ENCODE measurements around the gene SLC2A4.

The SLC2A4 gene

DNA sequence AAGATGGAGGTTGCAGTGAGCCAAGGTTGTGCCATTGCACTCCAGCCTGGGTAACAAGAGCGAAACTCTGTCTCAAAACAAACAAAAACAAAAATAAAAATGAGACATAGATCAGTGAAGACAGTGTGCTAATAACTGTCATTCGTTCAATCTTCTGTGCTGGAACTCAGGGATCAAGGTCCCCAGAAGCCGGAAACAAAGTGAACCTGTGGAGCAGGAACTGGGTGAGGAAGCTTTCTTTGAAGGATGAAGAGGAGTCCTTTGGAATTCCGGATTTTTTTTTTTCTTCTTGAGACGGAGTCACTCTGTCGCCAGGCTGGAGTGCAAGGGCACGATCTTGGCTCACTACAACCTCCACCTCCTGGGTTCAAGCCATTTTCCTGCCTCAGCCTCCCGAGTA lies 2.1 kb upstream of the SLC2A4 start:
- FAIRE-seq = no peak

DNA sequence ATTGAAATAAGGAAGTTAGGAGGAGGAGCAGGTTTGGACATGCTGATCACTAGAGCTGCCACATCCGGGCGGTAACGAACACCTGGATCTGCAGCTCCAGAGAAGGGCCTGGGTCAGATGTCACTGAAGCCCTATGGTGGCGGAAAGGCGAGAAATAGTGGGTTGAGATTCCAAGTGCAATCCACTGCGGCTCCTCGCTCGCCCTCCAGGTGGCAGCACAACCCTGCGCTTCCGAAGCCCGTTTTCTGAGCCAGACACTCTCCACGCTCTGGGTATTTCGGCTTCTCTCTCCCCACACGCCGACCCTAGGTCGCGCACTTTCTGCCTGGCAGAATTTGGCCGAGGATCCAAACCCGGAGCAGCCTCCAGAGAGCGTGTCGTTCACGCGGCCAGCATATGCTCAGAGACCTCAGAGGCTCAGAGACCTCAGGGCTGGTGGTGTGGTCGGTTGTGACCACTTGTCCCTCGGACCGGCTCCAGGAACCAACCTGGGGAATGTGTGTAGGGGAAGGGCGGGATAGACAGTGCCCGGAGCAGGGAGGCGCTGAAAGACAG lies 922 bp upstream of the SLC2A4 start:
- FAIRE-seq = peak; percentile 41

DNA sequence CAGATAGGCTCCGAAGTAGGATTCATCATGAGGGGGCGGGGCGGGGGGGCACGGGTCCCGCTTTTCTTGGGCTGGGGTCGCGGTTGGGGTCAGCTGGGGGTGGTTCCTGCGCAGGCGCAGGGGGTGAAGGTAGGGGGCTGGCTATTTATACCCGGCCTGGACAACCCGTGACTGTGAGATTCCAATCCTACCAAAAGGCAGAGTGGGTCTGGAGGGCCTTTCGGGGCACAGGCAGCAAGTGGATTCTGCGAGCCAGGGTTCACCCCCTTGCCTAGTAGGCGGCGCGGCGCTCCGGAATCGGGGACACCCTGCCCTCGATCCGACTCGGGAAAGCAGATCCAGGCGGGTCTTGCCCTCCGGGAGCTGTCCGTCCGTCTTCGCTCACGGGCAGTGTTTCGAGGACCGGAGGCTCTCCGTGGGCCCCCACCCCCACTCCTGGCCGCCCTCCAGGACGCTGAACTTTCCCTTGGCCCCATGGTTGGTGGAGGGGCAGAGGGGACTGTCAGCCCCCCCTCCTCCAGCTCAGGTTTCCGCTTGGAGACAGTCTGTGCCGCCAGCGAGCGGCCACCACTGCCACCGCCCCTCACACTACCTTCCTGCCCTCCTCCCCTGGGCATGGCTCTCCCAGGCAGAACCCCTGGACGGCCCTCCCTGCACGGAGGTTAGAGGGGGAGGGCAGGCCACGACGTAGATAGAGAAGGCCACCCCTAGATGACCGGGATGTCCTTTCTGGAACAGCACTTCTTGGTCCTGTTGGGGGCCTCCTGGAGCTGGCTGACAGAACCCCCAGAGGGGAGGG lies 634 bp downstream of the SLC2A4 start:
- FAIRE-seq = no peak

DNA sequence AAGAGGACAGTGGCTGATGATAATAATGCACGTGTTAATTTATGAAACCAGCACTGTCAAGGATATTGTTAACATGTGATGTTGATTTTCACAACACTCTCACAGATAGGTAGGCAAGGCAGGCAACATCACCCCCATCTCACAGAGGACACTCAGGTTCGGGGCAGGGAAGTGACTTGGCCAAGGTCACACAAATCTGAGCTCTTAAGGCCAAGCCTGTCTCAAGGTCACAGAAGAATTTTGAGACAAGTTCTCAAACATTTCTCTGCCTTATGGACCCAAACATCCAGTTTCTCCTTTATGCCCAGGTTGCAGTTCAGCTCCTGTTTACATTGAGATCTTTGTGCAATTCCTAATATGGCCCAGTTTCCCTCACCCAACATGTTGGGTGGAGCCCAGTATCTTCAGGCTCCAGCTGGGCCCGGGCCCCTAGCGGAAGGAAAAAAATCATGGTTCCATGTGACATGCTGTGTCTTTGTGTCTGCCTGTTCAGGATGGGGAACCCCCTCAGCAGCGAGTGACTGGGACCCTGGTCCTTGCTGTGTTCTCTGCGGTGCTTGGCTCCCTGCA lies 1.3 kb downstream of the SLC2A4 start:
- no peak for FAIRE-seq

DNA sequence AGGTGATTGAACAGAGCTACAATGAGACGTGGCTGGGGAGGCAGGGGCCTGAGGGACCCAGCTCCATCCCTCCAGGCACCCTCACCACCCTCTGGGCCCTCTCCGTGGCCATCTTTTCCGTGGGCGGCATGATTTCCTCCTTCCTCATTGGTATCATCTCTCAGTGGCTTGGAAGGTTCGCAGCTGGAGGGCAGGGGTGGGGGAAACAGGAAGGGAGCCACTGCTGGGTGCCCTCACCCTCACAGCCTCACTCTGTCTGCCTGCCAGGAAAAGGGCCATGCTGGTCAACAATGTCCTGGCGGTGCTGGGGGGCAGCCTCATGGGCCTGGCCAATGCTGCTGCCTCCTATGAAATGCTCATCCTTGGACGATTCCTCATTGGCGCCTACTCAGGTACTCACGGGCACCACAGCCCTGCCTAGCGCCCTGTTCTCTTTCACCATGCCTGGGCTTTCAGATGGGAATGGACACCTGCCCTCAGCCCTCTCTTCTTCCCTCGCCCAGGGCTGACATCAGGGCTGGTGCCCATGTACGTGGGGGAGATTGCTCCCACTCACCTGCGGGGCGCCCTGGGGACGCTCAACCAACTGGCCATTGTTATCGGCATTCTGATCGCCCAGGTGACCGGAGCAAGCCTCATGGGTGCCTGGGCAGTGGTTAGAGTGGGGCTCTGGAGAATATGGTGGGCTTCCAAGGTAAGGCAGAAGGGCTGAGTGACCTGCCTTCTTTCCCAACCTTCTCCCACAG lies 2.1 kb downstream of the SLC2A4 start:
- no peak for FAIRE-seq

DNA sequence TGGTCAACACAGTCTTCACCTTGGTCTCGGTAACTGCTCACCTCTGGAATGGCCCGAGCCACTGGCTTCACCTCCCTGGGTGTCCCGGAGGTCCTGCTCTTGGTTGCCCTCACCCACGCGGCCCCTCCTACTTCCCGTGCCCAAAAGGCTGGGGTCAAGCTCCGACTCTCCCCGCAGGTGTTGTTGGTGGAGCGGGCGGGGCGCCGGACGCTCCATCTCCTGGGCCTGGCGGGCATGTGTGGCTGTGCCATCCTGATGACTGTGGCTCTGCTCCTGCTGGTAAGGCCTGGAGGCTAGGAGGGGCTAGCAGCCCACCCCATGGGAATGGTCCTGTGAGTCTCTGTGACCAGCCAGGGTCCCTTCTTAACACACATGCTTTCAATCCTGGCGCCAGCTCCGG lies 3.4 kb downstream of the SLC2A4 start:
- no peak for FAIRE-seq

DNA sequence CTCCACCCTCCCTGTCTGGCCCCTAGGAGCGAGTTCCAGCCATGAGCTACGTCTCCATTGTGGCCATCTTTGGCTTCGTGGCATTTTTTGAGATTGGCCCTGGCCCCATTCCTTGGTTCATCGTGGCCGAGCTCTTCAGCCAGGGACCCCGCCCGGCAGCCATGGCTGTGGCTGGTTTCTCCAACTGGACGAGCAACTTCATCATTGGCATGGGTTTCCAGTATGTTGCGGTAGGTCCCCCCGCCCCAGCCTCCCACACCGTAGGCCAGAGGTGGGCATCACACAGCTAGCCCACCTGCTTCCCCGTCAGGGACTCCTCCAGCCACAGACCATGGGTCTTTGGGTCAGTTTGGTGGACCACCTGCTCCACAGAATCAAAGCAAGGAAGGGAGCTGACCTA lies 4.2 kb downstream of the SLC2A4 start:
- FAIRE-seq = no peak

DNA sequence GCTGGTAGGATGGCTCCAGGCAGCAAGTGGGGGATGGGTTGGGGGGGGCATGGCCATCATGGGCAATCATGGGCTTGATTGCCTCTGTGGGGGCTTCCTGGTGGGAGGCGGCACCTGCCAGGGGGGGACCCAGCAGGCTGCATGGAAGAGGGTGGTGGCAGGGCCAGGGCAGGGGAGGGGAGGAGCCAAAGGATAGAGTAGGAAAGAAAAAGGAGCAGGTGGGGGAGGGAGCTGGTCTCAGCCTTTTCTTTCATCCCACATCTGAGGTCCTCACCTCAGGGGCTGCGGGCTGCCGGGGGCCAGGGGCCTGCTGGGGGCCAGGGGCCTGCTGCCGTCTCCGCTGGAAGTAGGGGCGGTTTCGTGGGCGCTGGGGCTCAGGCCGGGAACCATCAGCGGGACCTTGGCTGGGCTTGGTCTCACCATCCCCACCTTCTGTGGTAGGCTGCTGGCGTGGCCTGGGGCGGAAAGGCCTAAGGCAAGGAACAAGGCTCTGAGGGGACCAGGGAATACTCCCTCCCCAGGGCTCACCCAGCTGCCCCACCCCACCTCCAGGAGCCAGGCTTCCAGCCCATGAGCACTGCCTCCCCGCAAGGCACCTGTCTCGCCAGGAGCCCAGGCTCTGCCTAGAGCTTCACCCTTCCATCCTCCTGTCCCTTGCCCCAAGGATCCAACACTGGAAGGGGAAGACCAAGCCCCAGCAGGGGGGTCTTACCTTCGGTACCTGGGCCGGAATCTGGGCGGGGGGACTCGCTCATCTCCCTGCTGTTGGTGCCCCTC lies 7.9 kb downstream of the SLC2A4 start:
- no peak for FAIRE-seq

DNA sequence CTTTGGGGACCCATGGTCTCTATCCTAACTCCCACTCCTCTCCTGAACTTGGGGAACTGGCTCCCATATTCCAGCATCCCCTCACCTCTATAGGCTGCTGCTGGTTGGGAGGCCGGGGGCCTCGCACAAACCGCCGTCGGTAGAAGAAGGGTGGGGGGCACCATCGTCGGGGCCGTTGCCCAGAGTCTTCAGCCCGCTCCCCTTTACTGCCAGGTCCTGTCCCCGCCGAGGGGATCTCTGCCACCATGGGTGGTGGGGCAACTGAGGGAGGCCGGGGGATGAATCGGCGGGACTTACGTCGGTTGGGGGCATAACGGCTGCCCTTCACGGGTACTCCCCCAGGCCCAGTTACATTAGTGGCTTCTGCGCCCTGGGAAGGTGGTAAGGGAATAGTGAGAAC lies 8.6 kb downstream of the SLC2A4 start:
- FAIRE-seq = no peak

DNA sequence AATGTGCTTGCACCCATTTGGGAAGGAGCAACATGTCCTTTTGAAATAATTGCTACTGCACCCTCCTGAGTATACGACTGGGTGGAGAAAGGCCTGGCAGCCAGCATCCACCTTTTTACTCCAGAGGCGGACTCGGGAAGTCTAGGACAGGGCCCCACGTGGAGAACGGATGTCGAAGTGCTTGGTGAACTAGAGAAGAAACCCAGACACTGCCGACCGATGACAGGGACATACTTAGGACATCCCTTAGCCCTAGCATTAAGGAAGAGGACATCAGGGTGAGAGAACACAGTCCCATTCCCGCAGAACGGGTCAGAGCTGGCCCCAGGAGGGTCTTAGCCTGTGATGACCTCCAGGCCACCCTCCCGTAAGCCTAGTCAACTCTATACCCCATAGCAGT lies 9.2 kb downstream of the SLC2A4 start:
- no peak for FAIRE-seq

DNA sequence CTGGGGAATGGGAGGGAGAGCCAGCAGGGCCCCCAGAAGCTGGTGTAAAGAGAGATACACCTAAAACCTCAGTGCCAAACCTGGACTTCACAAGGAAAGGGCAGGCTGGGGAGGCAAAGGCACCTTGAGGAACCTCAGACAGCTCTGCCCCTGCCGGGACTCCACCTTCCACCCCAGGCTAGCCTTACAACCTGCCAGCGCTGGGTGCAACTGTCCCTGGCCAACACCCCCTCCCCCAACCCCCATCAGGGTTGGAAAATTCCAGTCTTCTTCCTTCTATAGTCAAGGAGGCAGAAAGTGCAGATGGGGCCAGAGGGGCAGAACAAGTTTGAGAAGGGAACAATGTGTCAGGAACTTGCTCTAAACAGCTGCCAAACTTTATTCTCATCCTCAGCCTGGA lies 10.7 kb downstream of the SLC2A4 start:
- FAIRE-seq = no peak

DNA sequence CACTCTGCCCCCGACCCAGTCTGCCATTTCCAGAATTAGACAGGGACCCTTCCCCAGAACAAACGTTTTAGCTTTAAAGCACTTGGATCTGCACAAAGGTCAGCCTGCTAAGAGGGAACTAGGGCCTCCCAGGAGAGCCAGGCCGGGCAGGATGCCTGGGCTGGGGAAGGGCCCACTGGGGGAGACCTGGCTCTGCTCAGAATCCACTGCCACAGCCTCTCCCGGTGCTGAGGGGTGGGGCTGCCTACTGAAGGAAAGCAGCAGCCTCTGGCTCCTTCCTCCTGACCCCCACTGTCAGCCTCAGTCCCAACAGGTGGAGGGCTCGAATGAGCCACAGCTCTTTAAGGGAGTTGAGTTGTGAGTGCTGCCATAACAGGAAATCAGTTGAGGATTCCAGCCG lies 11.2 kb downstream of the SLC2A4 start:
- FAIRE-seq = no peak

DNA sequence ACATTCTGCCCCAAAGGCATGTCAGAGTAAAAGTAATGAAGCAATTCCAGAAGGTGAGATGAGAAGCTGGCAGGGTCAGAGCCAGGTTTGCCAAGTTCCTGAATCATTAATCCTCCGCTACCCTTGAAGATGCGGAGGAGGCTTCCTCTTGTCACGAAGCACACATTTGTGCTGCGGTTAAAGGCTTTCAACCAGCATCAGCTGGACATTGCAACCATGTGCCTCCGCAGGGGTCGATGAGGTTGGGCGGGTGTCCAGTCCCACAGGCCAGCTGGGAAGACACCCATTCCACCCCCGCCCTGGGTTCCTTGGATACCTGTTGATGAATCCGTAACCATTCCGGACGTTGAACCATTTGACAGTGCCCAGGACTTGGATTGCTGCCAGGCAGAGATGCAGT lies 11.6 kb downstream of the SLC2A4 start:
- no peak for FAIRE-seq

DNA sequence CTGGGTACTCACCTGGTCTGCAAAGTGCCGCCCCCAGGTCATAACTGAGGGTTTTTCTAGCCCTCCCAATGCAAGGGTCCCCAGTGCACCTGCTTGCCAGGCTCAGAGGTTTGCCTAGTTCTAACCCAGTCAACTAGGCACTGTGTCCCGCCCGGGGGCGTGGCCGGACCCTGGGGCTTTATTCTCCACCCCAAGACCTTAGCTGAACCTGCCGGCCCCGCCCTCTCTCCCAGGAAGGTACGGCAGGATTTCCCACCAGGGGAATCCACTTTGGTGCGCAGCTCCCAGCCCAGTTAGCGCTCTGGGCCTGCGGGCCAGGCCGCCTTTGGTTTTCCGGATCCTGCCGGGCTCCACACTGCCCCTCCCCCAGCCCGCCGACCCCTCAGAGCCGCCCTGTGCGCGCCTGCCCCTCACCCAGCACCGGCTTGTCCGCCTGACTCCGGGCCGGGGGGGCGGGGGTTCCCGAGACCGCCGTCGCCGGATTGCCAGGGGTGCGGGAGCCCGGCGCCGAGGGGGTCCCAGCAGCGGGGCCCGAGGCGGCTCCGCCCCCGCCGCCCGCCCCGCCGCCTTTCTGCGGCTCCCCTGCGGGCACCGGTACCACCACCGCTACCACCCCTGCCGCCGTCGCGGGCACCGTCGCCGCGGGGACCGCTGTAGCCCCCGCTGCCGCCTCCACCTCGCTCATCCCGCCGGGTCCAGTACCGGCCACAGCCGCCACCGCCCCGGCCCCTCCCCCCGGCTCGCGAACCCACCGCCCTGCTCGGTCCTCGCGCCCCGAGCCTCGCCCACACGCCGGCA lies 12.5 kb downstream of the SLC2A4 start:
- FAIRE-seq = no peak

DNA sequence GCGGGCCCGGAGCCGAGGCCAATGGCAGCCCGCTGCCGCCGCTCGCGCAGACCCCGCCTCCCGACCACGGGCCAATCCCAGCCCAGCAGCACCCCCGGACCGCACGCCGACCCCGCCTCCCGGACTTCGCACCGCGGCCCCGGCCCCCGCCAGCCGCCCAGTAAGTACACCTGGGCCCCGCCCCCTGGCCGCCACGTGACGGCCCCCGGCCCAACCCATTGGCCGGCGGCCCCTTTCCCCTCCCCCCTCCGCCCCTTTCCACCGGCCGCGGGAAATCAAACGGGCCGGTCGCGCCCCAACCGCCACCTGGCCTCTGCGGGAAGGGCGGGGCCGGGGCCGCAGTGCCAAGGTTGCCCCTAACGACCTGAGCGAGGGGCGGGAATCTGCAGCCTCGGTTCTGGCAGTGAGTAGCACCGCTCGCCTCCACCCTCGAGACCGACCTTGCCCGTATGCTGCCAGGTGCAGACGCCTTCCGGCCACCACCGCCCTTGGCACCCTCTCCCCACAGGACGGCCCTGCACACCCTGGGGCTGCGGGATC lies 13.2 kb downstream of the SLC2A4 start, which contains the start of gene YBX2:
TSS of gene YBX2 (minus strand) at position 26 of the 540 bp plus-strand sequence. CDS start 139 bp downstream, outside the sequence.
- no peak for FAIRE-seq

DNA sequence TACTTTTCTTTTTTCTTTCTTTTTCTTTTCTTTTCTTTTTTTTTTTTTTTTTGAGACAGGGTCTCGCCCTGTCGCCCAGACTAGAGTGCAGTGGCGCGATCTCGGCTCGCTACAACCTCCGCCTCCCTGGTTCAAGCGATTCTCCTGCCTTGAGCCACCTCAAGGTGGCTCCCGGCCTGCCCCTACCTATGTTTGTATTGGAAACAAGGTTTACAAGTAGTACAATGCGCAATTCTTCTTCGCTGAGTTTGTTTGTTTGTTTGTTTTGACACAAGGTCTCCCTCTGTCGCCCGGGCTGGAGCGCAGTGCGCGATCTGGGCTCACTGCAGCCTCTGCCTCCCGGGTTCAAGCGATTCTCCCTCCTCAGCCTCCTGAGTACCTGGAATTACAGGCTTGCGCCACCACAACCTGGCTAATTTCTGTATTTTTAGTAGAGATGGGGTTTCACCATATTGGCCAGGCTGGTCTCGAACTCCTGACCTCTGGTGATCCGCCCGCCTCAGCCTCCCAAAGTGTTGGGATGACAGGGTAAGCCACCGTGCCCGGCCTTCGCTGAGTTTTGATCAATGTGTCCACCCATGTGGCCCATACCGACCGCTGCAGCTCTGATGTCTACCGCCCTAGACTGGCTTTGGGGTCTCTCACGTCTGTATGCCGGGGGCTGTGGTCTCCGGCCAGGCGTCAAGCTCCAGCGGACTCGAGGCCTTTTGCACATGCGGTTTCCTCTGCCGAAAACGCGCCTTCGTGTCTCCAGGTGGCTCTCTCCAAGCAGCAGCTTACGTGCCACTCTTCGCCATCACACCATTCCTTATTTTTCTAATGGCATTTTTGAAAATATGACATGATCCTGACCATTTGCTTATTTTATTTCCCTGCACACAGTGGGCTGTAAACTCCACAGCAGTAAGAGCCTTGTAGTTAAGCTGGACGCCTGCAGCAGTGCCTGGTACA lies 14.0 kb downstream of the SLC2A4 start:
- no peak for FAIRE-seq

DNA sequence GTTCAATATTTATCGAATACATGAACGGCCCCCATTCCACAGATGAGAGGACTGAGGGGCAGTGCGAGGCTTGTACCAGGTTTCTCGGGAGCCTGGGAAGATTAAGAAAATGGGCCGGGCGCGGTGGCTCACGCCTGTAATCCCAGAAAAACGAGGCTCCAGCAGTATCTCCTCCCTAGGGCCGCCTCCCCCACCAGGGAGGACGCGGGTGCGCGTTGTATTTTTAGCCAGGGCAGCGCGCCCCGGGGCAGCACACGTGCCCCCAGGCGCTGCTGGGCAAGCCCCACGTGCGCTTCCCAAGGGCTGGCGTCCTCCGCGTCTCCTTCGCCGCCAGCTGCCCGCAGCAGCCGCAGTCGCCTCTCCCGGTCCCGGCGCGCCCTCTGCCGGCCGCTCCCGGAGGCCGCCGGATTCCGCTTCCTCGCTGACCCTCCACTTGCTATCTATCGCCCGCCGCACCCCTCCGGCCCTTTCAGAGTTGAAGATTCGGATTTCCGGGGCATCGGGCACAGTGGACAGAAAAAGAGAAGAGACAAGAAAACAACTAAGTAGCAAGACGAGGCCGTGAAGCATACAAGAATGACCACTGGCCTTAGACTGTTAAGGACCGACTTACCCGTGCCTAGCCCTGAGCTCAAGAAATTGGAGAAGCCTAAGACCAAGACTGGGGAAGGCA lies 14.8 kb downstream of the SLC2A4 start:
- no peak for FAIRE-seq

DNA sequence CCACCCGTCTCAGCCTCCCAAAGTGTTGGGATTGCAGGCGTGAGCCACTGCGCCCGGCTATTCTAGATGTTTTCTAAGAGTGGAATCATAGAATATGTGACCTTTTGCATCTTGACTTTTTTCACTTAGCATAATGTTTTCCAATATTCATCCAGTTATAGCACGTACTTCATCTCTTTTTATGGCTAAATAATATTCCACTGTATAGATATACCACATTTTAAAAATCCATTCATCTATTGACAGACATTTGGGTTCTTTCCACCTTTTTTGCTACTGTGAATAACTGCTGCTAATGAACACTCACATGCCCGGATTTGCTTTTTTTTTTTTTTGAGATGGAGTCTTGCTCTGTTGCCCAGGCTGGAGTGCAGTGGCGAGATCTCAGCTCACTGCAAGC lies 22.7 kb downstream of the SLC2A4 start:
- FAIRE-seq = no peak

DNA sequence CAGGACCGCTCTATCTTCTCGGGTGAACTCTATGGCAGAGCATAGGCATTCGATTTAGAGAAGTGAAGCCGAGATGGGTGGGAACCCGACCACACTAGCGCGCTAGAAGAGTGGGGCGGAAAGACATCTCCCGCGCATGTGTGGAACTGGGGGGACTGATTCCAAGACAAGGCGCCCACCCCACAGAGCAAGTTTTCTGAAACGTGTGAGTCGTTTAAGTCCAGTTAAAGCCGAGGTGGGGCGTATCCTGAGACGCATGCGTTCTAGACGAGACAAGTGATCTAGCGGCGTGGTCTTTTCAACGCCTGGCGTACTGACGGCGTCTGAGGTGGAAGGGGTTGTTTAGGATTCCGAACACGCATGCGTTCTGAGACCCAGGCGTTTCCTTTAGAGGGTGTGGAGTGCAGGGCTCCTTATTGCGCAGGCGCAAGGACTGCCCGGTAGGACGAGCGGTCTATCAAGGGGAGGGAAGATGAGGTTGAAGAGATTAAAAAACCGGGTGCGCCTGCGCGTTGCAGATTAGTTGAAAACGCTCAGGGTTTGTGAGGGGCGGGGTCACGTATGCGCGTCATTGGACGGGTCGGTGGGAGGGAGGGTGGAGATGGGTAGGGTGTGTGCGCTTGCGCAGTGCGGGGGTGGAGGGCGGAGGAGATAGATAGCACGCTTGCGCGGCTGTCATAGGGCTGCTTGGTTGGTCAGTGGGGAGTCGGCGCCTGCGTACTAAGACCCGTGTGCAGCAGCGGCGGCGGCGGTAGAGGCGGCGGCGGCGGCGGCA lies 25.6 kb downstream of the SLC2A4 start, which contains the start of gene EIF5A:
TSS of gene EIF5A (plus strand) at position 718 of the 775 bp plus-strand sequence. CDS start 2,008 bp downstream, outside the sequence.
- FAIRE-seq = peak; percentile 95

Measured in endometrium (tissue), 2 donors.